KOPT-K1 (cell line): ENCODE data around the gene CCDC154.

ENCODE experiments used
- H3K27ac ChIP-seq: fragments of 200-600 bp; sonication (generic); 2 replicates; pipeline ENCODE4 v1.5.1; 2016; ENCODE audit warnings: antibody characterized with exemption, mild to moderate bottlenecking, low read depth, low read length; ENCODE audit not compliant: poor library complexity, severe bottlenecking
- H3K36me3 ChIP-seq: fragments of 200-600 bp; sonication (generic); 2 replicates; pipeline ENCODE4 v1.5.1; 2017; ENCODE audit warnings: antibody characterized with exemption, mild to moderate bottlenecking, low read length, moderate library complexity; ENCODE audit not compliant: insufficient read depth
- H3K9me3 ChIP-seq: fragments of 200-600 bp; sonication (generic); 2 replicates; pipeline ENCODE4 v1.5.1; 2017; ENCODE audit warnings: antibody characterized with exemption, low read length, mild to moderate bottlenecking; ENCODE audit not compliant: insufficient read depth, poor library complexity, severe bottlenecking

CCDC154 gene

GRCh38 chr16:1408171-1408837 is 36.1 kb downstream of the CCDC154 start:
- no peaks in the 10 kb centered on the region for H3K9me3 ChIP-seq
- H3K36me3 ChIP-seq: peaks cover 13% of the 10 kb centered on the region; the same call in 1 of the 2 replicates
- peak overlapping the region; percentile 66 for H3K27ac ChIP-seq

- Histone ChIP-seq H3K9me3 (no peaks in the 10 kb centered on the region), H3K36me3 (peaks cover 13% of the 10 kb centered on the region; the same call in 1 of the 2 replicates), H3K27ac (peak overlapping the region; percentile 66)
These were observed 36.6 kb downstream of the CCDC154 start for GRCh38 chr16:1407753-1408152.

DNA sequence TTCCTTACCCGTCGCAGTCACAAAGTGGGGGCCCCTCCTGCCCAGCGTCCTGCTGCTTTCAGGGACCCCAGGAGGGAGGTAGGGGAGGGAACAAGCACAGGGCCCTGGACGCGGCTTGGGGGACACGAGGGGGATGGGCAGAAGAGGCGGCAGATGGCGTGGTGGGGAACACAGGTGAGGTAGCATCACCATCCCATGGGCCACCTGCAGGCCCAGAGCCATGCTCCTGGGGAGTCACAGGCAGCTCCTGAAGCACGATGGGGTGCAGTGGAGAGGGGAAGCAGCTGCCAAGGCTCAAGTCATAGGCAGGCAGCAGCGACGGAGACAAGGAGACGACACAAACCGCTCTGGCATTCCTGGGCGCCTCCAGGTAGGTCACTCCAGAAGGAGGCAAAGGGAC is 40.6 kb downstream of the CCDC154 start:
- H3K9me3 ChIP-seq: no peaks in the 10 kb centered on the region
- no peak overlapping the region for H3K27ac ChIP-seq
- peaks cover 36% of the 10 kb centered on the region; the same call in 1 of the 2 replicates for H3K36me3 ChIP-seq

- H3K36me3 ChIP-seq: peaks cover 36% of the 10 kb centered on the region; the same call in 1 of the 2 replicates
- no peaks in the 10 kb centered on the region for H3K9me3 ChIP-seq
- no peak overlapping the region for H3K27ac ChIP-seq
These were observed 41.3 kb downstream of the CCDC154 start for GRCh38 chr16:1403036-1403435.

DNA sequence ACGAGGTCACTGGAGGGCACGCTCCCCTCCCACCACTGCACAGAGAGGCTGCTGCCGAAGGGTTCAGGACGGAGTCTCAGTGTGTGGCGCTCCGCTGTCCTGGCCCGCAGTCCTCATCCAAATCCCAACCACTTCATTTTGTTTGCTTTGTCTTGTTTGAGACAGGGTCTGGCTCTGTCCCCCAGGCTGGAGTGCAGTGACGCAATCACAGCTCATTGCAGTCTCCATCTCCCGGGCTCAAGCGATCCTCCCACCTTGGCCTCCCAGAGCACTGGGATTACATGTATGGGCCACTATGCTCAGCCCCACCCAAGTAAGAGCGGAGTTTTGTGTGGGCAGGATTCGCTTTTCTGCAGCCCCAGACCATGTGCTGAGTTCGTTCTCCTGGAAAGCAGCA is 42.6 kb downstream of the CCDC154 start:
- Histone ChIP-seq H3K9me3 (no peaks in the 10 kb centered on the region), H3K36me3 (peaks cover 31% of the 10 kb centered on the region; the same call in 1 of the 2 replicates), H3K27ac (no peak overlapping the region)

GRCh38 chr16:1401061-1401757 is 43.1 kb downstream of the CCDC154 start:
- Histone ChIP-seq H3K9me3 (no peaks in the 10 kb centered on the region), H3K36me3 (peaks cover 31% of the 10 kb centered on the region; the same call in 1 of the 2 replicates), H3K27ac (no peak overlapping the region)

- Histone ChIP-seq H3K27ac (no peak overlapping the region), H3K36me3 (peaks cover 24% of the 10 kb centered on the region; the same call in 1 of the 2 replicates), H3K9me3 (no peaks in the 10 kb centered on the region)
These were observed 45.4 kb downstream of the CCDC154 start for GRCh38 chr16:1398826-1399581.

DNA sequence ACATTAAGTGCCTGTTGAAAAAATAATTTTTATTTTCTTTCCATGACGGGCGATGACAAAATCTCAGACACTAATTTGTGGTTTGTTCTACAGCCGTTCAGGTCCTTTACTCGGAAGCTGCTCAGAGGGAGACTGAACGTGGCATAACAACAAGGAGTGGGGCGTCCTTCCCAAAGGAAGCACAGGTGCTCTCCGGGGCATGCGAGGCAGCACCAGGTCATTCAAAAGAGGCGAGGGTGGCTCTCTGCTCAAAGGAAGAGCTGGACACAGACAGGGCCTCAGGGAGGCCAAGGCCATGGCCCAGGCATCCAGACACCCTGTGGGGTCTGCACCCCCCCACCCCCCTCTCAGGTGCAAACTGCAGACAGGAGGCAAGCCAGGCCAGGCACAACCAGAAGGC is 46.0 kb downstream of the CCDC154 start:
- Histone ChIP-seq H3K36me3 (peaks cover 23% of the 10 kb centered on the region; the same call in 1 of the 2 replicates), H3K9me3 (no peaks in the 10 kb centered on the region), H3K27ac (no peak overlapping the region)

DNA sequence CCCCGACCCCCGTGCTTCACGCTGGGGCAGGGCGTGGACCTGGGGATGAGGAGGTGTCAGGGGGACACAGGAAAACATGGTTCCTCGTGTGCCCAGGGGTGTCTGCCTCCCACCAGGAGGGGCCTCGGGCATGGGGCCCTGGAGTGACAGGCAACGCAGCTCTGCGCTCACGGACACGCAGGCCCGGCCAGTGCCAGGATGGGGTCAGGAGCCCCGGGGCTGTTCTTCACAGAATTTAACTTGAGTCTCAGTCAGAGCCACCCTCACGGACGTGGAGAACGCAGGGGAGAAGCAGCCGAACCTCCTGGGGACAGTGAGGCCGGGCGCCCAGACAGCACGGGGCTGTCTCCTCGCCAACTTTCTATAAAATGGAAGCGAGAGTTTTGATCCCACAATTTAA is 46.6 kb downstream of the CCDC154 start:
- no peaks in the 10 kb centered on the region for H3K9me3 ChIP-seq
- H3K27ac ChIP-seq: no peak overlapping the region
- H3K36me3 ChIP-seq: peaks cover 24% of the 10 kb centered on the region; the same call in 1 of the 2 replicates

GRCh38 chr16:1395444-1396031 is 48.8 kb downstream of the CCDC154 start:
- Histone ChIP-seq H3K36me3 (peaks cover 24% of the 10 kb centered on the region; the same call in 1 of the 2 replicates), H3K27ac (no peak overlapping the region), H3K9me3 (no peaks in the 10 kb centered on the region)

- Histone ChIP-seq H3K36me3 (peaks cover 19% of the 10 kb centered on the region; the same call in 1 of the 2 replicates), H3K9me3 (no peaks in the 10 kb centered on the region), H3K27ac (no peak overlapping the region)
These were observed 49.9 kb downstream of the CCDC154 start for GRCh38 chr16:1394367-1394951.

DNA sequence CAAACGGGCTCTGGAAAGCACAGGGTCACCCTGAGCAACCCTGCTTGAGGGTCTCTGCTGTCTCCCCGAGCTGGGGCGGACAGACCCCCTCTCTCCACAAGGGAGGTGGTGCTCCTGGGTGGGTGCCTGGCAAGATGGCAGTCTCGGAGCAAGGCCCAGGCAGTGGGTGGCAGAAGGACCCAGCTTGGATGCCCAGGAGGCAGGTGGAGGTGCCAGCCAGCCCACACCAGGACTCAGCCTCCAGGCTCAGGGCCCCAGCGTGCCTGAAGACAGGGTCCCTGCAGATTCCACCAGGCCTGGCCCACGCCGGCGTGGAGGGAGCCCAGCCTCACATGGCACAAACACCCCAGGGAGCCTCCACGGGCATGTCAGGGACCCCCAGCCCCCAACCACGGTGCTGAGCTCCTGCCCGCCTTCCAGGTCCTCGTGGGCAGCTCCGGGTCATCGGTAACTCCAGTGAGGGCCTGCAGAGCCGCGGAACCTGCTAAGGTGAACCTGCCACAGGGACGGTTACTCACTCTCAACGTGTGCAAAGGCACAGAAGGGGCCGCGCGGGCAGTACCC is 50.7 kb downstream of the CCDC154 start:
- Histone ChIP-seq H3K36me3 (peaks cover 21% of the 10 kb centered on the region; the same call in 1 of the 2 replicates), H3K27ac (peak overlapping the region; percentile 27)

GRCh38 chr16:1392826-1393225 is 51.5 kb downstream of the CCDC154 start:
- peak overlapping the region; percentile 27 for H3K27ac ChIP-seq
- no peaks in the 10 kb centered on the region for H3K9me3 ChIP-seq
- peaks cover 21% of the 10 kb centered on the region; the same call in 1 of the 2 replicates for H3K36me3 ChIP-seq

More for the DNA sequence above, 50.7 kb downstream of the CCDC154 start:
- H3K9me3 ChIP-seq: no peaks in the 10 kb centered on the region

DNA sequence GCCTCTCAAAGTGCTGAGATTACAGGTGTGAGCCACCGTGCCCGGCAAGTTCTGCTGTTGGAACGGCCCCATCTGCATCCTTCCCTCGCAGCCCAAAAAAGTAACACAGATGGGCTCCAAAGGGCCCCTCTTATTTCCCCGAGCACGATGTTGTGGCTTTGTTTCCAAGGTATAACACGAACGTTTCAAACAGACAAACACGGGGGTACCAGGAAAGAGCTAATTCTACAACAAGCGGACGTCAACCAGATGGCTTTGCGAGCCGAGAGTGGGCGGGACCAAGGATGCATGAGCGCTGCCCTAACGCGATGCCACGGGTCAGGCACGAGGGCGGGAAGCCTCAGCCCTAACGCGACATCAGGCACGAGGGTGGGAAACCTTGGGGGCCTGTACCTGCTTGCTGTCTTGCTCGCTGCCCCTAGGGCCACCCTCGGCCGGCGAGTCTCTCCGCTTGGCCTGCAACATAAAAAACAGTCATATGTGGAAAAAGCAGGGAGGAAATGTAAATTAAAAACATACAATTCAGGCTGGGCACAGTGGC is 54.0 kb downstream of the CCDC154 start:
- peak overlapping the region; percentile 88 for H3K27ac ChIP-seq
- peaks cover 21% of the 10 kb centered on the region; the same call in 1 of the 2 replicates for H3K36me3 ChIP-seq
- no peaks in the 10 kb centered on the region for H3K9me3 ChIP-seq
